H1 (cell line): ENCODE results near the gene BTN1A1. TPM values are rescaled to one million over a fixed set of nuclear protein-coding genes. Genes with fewer than 3 reads are reported as not detected.

ENCODE experiments used
- CTCF ChIA-PET: fragments of 300-600 bp; sonication (Branson Sonifier 250); formaldehyde crosslinking; loops from one replicate; lab custom pipeline; 2021; ENCODE audit not compliant: partially characterized antibody; lab: Charles Lee
- POLR2A ChIA-PET: fragments of 300-600 bp; sonication (Branson Sonifier 250); formaldehyde crosslinking; loops from one replicate; lab custom pipeline; 2021; ENCODE audit warnings: inconsistent platforms; ENCODE audit not compliant: partially characterized antibody; lab: Charles Lee
- DNase-seq, 2 experiments: peaks; one replicate each; pipeline versions ENCODE4 v3.0.0 to v3.0.0-alpha.2; 2010 to 2022; ENCODE audit warnings: low spot score in 2 of 2, low read depth in 1 of 2, mixed read lengths in 1 of 2
- FAIRE-seq: peaks from 2 replicates; lab custom pipeline; 2011; peaks lifted over from hg19 to GRCh38; lab: Jason Lieb, UNC
- H2AFZ ChIP-seq: 2 replicates; pipeline ENCODE4 v1.8.1; 2012; ENCODE audit warnings: low read length, inconsistent platforms
- H2AK5ac ChIP-seq: 2 replicates; pipeline ENCODE4 v1.6.1; 2013; ENCODE audit warnings: low read depth, low read length
- H2BK120ac ChIP-seq: replicated peaks from 2 replicates; pipeline ENCODE3; 2013; ENCODE audit warnings: low read depth, low read length, inconsistent platforms
- H2BK12ac ChIP-seq: 2 replicates; pipeline ENCODE4 v1.6.1; 2013; ENCODE audit warnings: low read depth, low read length
- H2BK15ac ChIP-seq: 2 replicates; pipeline ENCODE4 v1.6.1; 2013; ENCODE audit warnings: low read length
- H2BK20ac ChIP-seq: 2 replicates; pipeline ENCODE4 v1.6.1; 2013; ENCODE audit warnings: low read length
- H2BK5ac ChIP-seq: 2 replicates; pipeline ENCODE4 v1.6.1; 2013; ENCODE audit warnings: low read depth, low read length
- H3K14ac ChIP-seq: 2 replicates; pipeline ENCODE4 v1.6.1; 2013; ENCODE audit warnings: inconsistent platforms; ENCODE audit not compliant: insufficient read length
- H3K18ac ChIP-seq: 2 replicates; pipeline ENCODE4 v1.6.1; 2013; ENCODE audit warnings: low read length; ENCODE audit errors: extremely low read depth
- H3K23ac ChIP-seq: 2 replicates; pipeline ENCODE4 v1.6.1; 2013; ENCODE audit warnings: inconsistent platforms; ENCODE audit not compliant: insufficient read length
- H3K23me2 ChIP-seq: 2 replicates; pipeline ENCODE4 v1.6.1; 2013; ENCODE audit warnings: low read depth, low read length
- H3K27ac ChIP-seq: 2 replicates; pipeline ENCODE4 v1.6.1; 2011; ENCODE audit warnings: low read depth, low read length, inconsistent platforms
- H3K27me3 ChIP-seq, 4 experiments: replicated peaks in 1 of 4; 1 replicate in 1 of 4; 2 replicates in 3 of 4; pipeline versions ENCODE4 v1.6.1 to v1.8.1; 2011 to 2013; ENCODE audit warnings: low read length in 3 of 4, mild to moderate bottlenecking in 3 of 4, inconsistent platforms in 2 of 4, mixed read lengths in 2 of 4, moderate library complexity in 1 of 4; ENCODE audit not compliant: control insufficient read depth in 3 of 4, insufficient read depth in 3 of 4; ENCODE audit errors: extremely low read depth in 1 of 4
- H3K36me3 ChIP-seq, 4 experiments: 2 replicates each; pipeline versions ENCODE4 v1.6.1 to v1.8.1; 2011 to 2013; ENCODE audit warnings: mild to moderate bottlenecking in 4 of 4, low read length in 3 of 4, moderate library complexity in 2 of 4, control low read depth in 1 of 4, inconsistent platforms in 1 of 4; ENCODE audit not compliant: insufficient read depth in 4 of 4, control insufficient read depth in 2 of 4
- H3K4ac ChIP-seq: replicated peaks from 2 replicates; pipeline ENCODE3; 2013; ENCODE audit warnings: low read length, low read depth, mixed read lengths, inconsistent platforms; ENCODE audit not compliant: insufficient read length
- H3K4me1 ChIP-seq, 4 experiments: replicated peaks in 1 of 4; 1 replicate in 1 of 4; 2 replicates in 3 of 4; pipeline versions ENCODE4 v1.6.1 to v1.8.1; 2011 to 2013; ENCODE audit warnings: low read length in 3 of 4, inconsistent platforms in 2 of 4, mixed read lengths in 1 of 4; ENCODE audit not compliant: insufficient read depth in 4 of 4, control insufficient read depth in 3 of 4
- H3K4me2 ChIP-seq, 2 experiments: 2 replicates each; pipeline versions ENCODE4 v1.6.1 to v1.8.1; 2011 to 2013; ENCODE audit warnings: low read depth in 2 of 2, low read length in 2 of 2, control low read depth in 1 of 2, inconsistent platforms in 1 of 2, mild to moderate bottlenecking in 1 of 2; ENCODE audit not compliant: insufficient read depth in 1 of 2
- H3K4me3 ChIP-seq, 4 experiments: fragments of 200-600, 300-600 bp in 1 of 4; sonication (generic), shearing (Covaris generic), sonication (Bioruptor Twin) in 1 of 4; 2 replicates each; pipeline versions ENCODE4 v1.5.1 to v1.8.1; 2011 to 2016; ENCODE audit warnings: low read length in 4 of 4, low read depth in 3 of 4, control low read depth in 2 of 4, inconsistent platforms in 2 of 4, mild to moderate bottlenecking in 2 of 4, mixed read lengths in 1 of 4, moderate library complexity in 1 of 4; ENCODE audit not compliant: insufficient read depth in 2 of 4; ENCODE audit errors: extremely low read depth in 1 of 4
- H3K56ac ChIP-seq: replicated peaks from 2 replicates; pipeline ENCODE3; 2013; ENCODE audit warnings: low read depth, mild to moderate bottlenecking, mixed read lengths, low read length, inconsistent platforms; ENCODE audit not compliant: insufficient read length
- H3K79me1 ChIP-seq: 2 replicates; pipeline ENCODE4 v1.6.1; 2013; ENCODE audit warnings: low read depth, low read length, control low read depth
- H3K79me2 ChIP-seq, 2 experiments: 2 replicates each; pipeline versions ENCODE4 v1.6.1 to v1.8.1; 2012 to 2013; ENCODE audit warnings: low read length in 2 of 2, mild to moderate bottlenecking in 2 of 2, inconsistent platforms in 1 of 2; ENCODE audit not compliant: insufficient read depth in 2 of 2, control insufficient read depth in 1 of 2
- H3K9ac ChIP-seq, 4 experiments: replicated peaks in 1 of 4; 1 replicate in 1 of 4; 2 replicates in 3 of 4; pipeline versions ENCODE4 v1.6.1 to v1.8.1; 2011 to 2013; ENCODE audit warnings: low read depth in 3 of 4, low read length in 3 of 4, control low read depth in 2 of 4, mild to moderate bottlenecking in 2 of 4, moderate library complexity in 2 of 4, inconsistent platforms in 1 of 4; ENCODE audit errors: extremely low read depth in 1 of 4
- H3K9me3 ChIP-seq, 2 experiments: 2 replicates each; pipeline versions ENCODE4 v1.6.1 to v1.8.1; 2012 to 2013; ENCODE audit warnings: mild to moderate bottlenecking in 2 of 2, moderate library complexity in 2 of 2, control low read depth in 1 of 2, inconsistent platforms in 1 of 2, low read depth in 1 of 2, low read length in 1 of 2, mixed read lengths in 1 of 2; ENCODE audit not compliant: insufficient read depth in 2 of 2
- H4K20me1 ChIP-seq, 2 experiments: replicated peaks in 1 of 2; 2 replicates each; pipeline versions ENCODE3 to v1.8.1; 2011 to 2013; ENCODE audit warnings: inconsistent platforms in 2 of 2, low read length in 2 of 2, mild to moderate bottlenecking in 1 of 2; ENCODE audit not compliant: insufficient read depth in 2 of 2, control insufficient read depth in 1 of 2
- H4K5ac ChIP-seq: 2 replicates; pipeline ENCODE4 v1.6.1; 2013; ENCODE audit warnings: low read length, low read depth, mixed read lengths, inconsistent platforms; ENCODE audit not compliant: insufficient read length
- H4K8ac ChIP-seq: 2 replicates; pipeline ENCODE4 v1.8.0; 2013; ENCODE audit warnings: mild to moderate bottlenecking, moderate library complexity, low read length, inconsistent platforms; ENCODE audit not compliant: insufficient read depth; ENCODE audit errors: extremely low read depth
- H4K91ac ChIP-seq: replicated peaks from 2 replicates; pipeline ENCODE3; 2013; ENCODE audit warnings: low read length, mixed read lengths, inconsistent platforms; ENCODE audit not compliant: insufficient read length
- ASH2L ChIP-seq: fragments of 200-600, 300-600 bp; sonication (generic); IDR thresholded peaks from one replicate; pipeline ENCODE4 v1.7.1; 2017; ENCODE audit warnings: low read length
- BRCA1 ChIP-seq: IDR thresholded peaks from 2 replicates; pipeline ENCODE4 v1.6.1; 2012; ENCODE audit warnings: low read depth, low read length, improper control_type of control experiment
- CREB1 ChIP-seq: IDR thresholded peaks from 2 replicates; pipeline ENCODE4 v1.6.1; 2012; ENCODE audit warnings: inconsistent platforms
- EP300 ChIP-seq, 2 experiments: IDR thresholded peaks; 1 replicate in 1 of 2; 2 replicates in 1 of 2; pipeline ENCODE4 v1.6.1; 2011 to 2012; ENCODE audit warnings: low read depth in 2 of 2, low read length in 2 of 2, mild to moderate bottlenecking in 2 of 2, borderline replicate concordance in 1 of 2, inconsistent platforms in 1 of 2, moderate library complexity in 1 of 2
- HDAC6 ChIP-seq: IDR thresholded peaks from one replicate; pipeline ENCODE4 v1.7.1; 2012; ENCODE audit warnings: low read depth, mild to moderate bottlenecking, inconsistent platforms, low read length, moderate library complexity
- MAFK ChIP-seq: IDR thresholded peaks from 2 replicates; pipeline ENCODE4 v1.6.1; 2012; ENCODE audit warnings: low read depth, mild to moderate bottlenecking, improper control_type of control experiment, low read length
- POU5F1 ChIP-seq: IDR thresholded peaks from 2 replicates; pipeline ENCODE4 v1.6.1; 2011; ENCODE audit warnings: low read depth, mild to moderate bottlenecking, low read length, moderate library complexity
- RBBP5 ChIP-seq: IDR thresholded peaks from 2 replicates; pipeline ENCODE4 v1.7.1; 2012; ENCODE audit warnings: low read depth, mild to moderate bottlenecking, inconsistent platforms, low read length, moderate library complexity, borderline replicate concordance
- SAP30 ChIP-seq: fragments of 300-600 bp; sonication (generic); IDR thresholded peaks from 2 replicates; pipeline ENCODE4 v1.7.1; 2012; ENCODE audit warnings: low read length, moderate library complexity, mild to moderate bottlenecking, inconsistent platforms; ENCODE audit not compliant: insufficient read depth, insufficient replicate concordance
- TEAD4 ChIP-seq: IDR thresholded peaks from 2 replicates; pipeline ENCODE4 v1.6.1; 2012; ENCODE audit warnings: low read depth, low read length, inconsistent platforms, mixed read lengths
- YY1 ChIP-seq: IDR thresholded peaks from 2 replicates; pipeline ENCODE4 v1.6.1; 2011; ENCODE audit warnings: low read depth, mild to moderate bottlenecking, low read length
- WGBS, 2 experiments: shearing (Covaris generic) in 1 of 2; methylation state at CpG; one replicate each; pipeline versions ENCODE4 v1.1.6 to v1.1.7; 2013 to 2015; ENCODE audit warnings: low lambda C conversion rate in 2 of 2, mixed read lengths in 2 of 2, inconsistent platforms in 1 of 2, low coverage in 1 of 2, missing lambda C conversion rate in 1 of 2; ENCODE audit not compliant: insufficient replicate concordance in 2 of 2, insufficient coverage in 1 of 2, insufficient read length in 1 of 2; ENCODE audit errors: extremely low coverage in 1 of 2, missing lambda C conversion rate in 1 of 2; 5-methylcytosine and 5-hydroxymethylcytosine counted together
- polyA plus RNA-seq, 7 experiments: library from polyadenylated mRNA; depleted of rRNA in 3 of 7; stranded (reverse) in 5 of 7; unstranded in 2 of 7; fragments of >200 nt in 5 of 7; fragments of 200-250 nt in 2 of 7; gene quantifications; 1 replicate in 5 of 7; 2 replicates in 1 of 7; 4 replicates in 1 of 7; pipeline versions ENCODE4 v1.2.1 to v1.2.3, GENCODE V29; 2011 to 2013; ENCODE audit warnings: missing spikeins in 2 of 7, mixed read lengths in 2 of 7
- total RNA-seq: library from RNA; stranded (reverse); fragmentation: NEBNext Ultra II Directional; extraction: Animal tissue kit (Norgen Biotek cat#: 25700); gene quantifications from 2 replicates; pipeline ENCODE4 v1.2.1, GENCODE V29; 2021

Gene BTN1A1
- total and polyA plus RNA-seq, 2 of the 8 experiments (the other 6 are each of a cell fraction or from before 2014, with no cell fraction given), result 0.28 to 0.35 TPM

DNA sequence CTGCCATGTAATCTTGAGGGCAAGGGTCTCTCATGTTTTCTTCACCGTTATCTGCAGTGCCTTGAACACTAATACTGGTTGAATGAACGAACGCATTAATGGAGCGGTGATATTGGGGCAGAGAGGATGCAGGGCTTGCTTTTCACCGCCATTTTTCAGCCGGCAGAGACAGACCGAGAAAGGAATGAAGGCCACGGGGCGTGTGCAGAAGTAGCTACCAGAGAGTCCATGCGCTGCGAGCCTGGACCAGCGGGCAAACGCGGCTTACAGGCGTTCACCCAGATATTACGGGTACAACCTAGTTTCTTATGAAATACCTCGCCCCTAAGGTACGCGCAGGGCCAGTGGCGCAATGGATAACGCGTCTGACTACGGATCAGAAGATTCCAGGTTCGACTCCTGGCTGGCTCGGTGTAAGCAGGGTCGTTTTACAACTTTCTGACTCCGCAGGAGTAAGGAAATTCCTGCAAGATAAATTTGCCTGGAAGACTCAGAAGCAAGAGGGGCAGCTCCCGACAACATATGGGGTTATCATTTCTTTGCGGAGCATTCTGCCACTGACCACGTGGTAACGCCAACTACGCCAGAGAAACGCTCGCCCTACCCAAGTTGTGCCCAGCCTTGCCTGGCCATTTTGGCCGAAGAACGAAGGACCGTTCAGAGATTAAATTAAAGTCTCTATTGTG is 37.2 kb downstream of the BTN1A1 start:
- H2AK5ac ChIP-seq, result no peak overlapping the region
- no peak for FAIRE-seq
- H3K27me3 ChIP-seq, result no peaks in the 10 kb centered on the region
- no peaks in the 10 kb centered on the region for H3K9me3 ChIP-seq
- peaks cover 10% of the 10 kb centered on the region; the same call in 1 of the 2 replicates for H3K23me2 ChIP-seq
- peak overlapping the region; percentile 73 to 87 (median 80) for H3K4me3 ChIP-seq
- H2BK20ac ChIP-seq, result no peak overlapping the region
- ChIA-PET POLR2A (interaction anchor here (0.6 to 3.6 kb wide), 24 partner anchors 9 to 610 kb away, joined by 3 to 40 read pairs (median 4); partner anchors contain the start of gene BTN2A2), CTCF (interaction anchor here (0.7 to 2.1 kb wide), 7 partner anchors 12 to 192 kb away, joined by 3 to 5 read pairs (median 3); no protein-coding TSS in a partner anchor)
- H2BK120ac ChIP-seq, result peak overlapping the region; percentile 82
- H4K8ac ChIP-seq, result no peak overlapping the region; the same call in 1 of the 2 replicates
- H2BK12ac ChIP-seq, result no peak overlapping the region; the same call in 1 of the 2 replicates
- no peak overlapping the region for H3K14ac ChIP-seq
- no peak overlapping the region for H4K5ac ChIP-seq
- peak overlapping the region; percentile 0 for H4K91ac ChIP-seq
- H3K36me3 ChIP-seq, result no peaks in the 10 kb centered on the region; a peak in 1 of 8 replicates
- no peak overlapping the region for H2BK15ac ChIP-seq
- peak overlapping the region; percentile 92; the same call in 1 of the 2 replicates for H2BK5ac ChIP-seq
- H3K23ac ChIP-seq, result no peak overlapping the region
- no peak overlapping the region for H3K56ac ChIP-seq
- H3K27ac ChIP-seq, result peak overlapping the region; percentile 42; the same call in 1 of the 2 replicates
- 2% methylated on average over 37 of the region's 37 CpGs; no CpG with 5 or more reads in 1 of the 2 experiments for WGBS, 2 experiments
- H3K4me2 ChIP-seq, result peak overlapping the region; percentile 73 to 88
- no peak overlapping the region for H3K4ac ChIP-seq
- DNase-seq, result peak in 1 of 2 experiments; percentile 98
- peak overlapping the region; percentile 55; the same call in 1 of the 2 replicates for H3K18ac ChIP-seq
- H2AFZ ChIP-seq, result peak overlapping the region; percentile 93
- H3K9ac ChIP-seq, result peak overlapping the region; percentile 65 to 88 (median 86)
- no peaks in the 10 kb centered on the region; the same call in none of the 2 replicates for H3K79me1 ChIP-seq
- H3K79me2 ChIP-seq, result peaks cover 0 to 25% of the 10 kb centered on the region in 2 experiments; a peak in 2 of 4 replicates
- peaks cover 0 to 4% (median 3%) of the 10 kb centered on the region in 4 experiments; a peak in 5 of 7 replicates for H3K4me1 ChIP-seq
- H4K20me1 ChIP-seq, result no peaks in the 10 kb centered on the region
- no peak for TF ChIP-seq BRCA1
- TF ChIP-seq EP300 (IDR thresholded peaks at IDR 0.05; ENCODE audit: borderline replicate concordance in 1 of 2, low read depth in 2 of 2, low read length in 2 of 2), result 0 out of 3 replicates have a peak, but pooled peaks of 1 of the 2 experiments have one; percentile 49
- peak; percentile 34; the same call in 1 of the 2 replicates for TF ChIP-seq POU5F1
- TF ChIP-seq CREB1, result peak; percentile 74
- TF ChIP-seq MAFK, result peak; percentile 85; the same call in 1 of the 2 replicates
- TF ChIP-seq SAP30, result peak; percentile 9
- peak; percentile 79; the same call in 1 of the 2 replicates for TF ChIP-seq RBBP5
- TF ChIP-seq YY1, result peak; percentile 89
- peak; percentile 90 for TF ChIP-seq TEAD4
- no peak for TF ChIP-seq HDAC6
- peak; percentile 59 for TF ChIP-seq ASH2L
